ENCODE data around the gene MADD. TPM values are rescaled to one million over a fixed set of nuclear protein-coding genes. Genes with fewer than 3 reads are reported as not detected.

The MADD gene
- total RNA-seq, 1 experiment from 2014 or later = 26.4 TPM

DNA sequence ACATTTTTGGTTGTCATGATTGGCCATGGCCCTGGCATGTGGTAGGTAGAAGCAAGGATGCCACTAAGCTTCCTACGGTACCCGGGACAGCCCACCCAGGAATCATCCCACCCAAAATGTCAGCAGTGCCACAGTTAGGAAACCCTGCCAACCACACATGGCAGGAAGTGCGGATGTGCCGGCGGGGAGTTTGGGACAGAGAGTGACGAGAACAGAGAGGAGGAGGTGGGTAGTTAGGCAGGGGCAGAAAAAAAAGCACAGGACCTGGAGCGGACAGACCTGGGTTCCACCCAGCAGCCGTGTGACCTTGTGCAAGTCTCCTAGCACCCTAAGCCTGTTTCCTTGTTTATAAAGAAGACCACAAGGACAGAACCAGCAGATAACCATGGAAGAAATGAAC, 105.1 kb downstream of the MADD start:
- no peaks in the 10 kb centered on the region for H3K27me3 ChIP-seq (ENCODE audit: low read length)
- no peaks in the 10 kb centered on the region for H3K9me2 ChIP-seq (replicated peaks; ENCODE audit: low read length)
- ChIA-PET POLR2A (ENCODE audit: unreplicated experiment) (no interaction called here), CTCF (interaction anchor here (1.0 kb wide), 1 partner anchor 32 kb away, joined by 5 read pairs; no protein-coding TSS in a partner anchor)
- intact Hi-C loops (cut with micrococcal nuclease) = no loop called here
- H2AFZ ChIP-seq (ENCODE audit: low read length) = no peak overlapping the region
- DNase-seq (no peak), ATAC-seq (no peak)
- H4K20me1 ChIP-seq (ENCODE audit: low read length) = no peaks in the 10 kb centered on the region
- no peaks in the 10 kb centered on the region for H3K79me2 ChIP-seq (ENCODE audit: low read length)
- H3K27ac ChIP-seq (ENCODE audit: low read length) = no peak overlapping the region
- H3K9ac ChIP-seq (ENCODE audit: low read length) = no peak overlapping the region
- H3K4me1 ChIP-seq (ENCODE audit: insufficient read depth, low read length) = peaks cover 9% of the 10 kb centered on the region; the same call in 1 of the 2 replicates
- H3F3A ChIP-seq (ENCODE audit: low read length, unreplicated experiment) = no peaks in the 10 kb centered on the region
- TF ChIP-seq EZH2 (IDR thresholded peaks at IDR 0.05; ENCODE audit: low read length, unreplicated experiment) (no peak), CTCF (conservative IDR thresholded peaks at IDR 0.05; ENCODE audit: low read depth, low read length) (no peak), EZH2phosphoT487 (IDR thresholded peaks at IDR 0.05; ENCODE audit: borderline replicate concordance, low read length) (no peak)
- H3K36me3 ChIP-seq (ENCODE audit: low read depth, low read length) = no peaks in the 10 kb centered on the region
- no peaks in the 10 kb centered on the region for H3K9me3 ChIP-seq (ENCODE audit: low read length)
- no peak overlapping the region for H3K4me2 ChIP-seq (ENCODE audit: low read length)
- no TSS peak for BruUV-seq (replicated peaks)
- H3K4me3 ChIP-seq (ENCODE audit: low read length) = no peak overlapping the region

DNA sequence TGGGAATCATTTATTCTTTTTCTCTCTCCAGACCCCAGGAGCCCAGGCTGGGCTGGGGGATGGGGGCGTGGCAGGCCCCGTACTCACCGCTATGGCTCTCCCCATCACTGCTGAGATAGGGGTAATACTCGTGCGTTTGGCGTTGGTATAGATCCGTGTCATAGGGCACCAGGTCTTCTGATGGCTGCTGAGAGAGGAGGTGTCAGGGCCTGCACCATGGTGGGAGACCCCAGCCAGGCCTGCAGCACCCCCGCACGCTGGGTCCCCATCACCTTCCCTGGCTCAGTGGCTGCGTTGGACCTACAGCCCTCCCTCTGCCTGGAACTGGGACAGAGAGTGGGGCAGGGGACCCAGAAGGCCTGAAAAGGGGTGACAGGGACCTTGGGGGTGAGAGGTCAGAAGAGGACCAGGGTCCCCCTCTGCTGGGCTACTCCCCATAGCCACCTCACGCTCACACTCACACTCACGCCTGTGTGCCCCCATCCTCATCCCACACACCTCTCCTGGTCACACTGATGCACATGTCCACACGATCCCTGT, 105.7 kb downstream of the MADD start:
- Histone ChIP-seq H2AFZ (ENCODE audit: low read length) (no peak overlapping the region), H3K4me1 (ENCODE audit: insufficient read depth, low read length) (peaks cover 9% of the 10 kb centered on the region; the same call in 1 of the 2 replicates), H3K27me3 (ENCODE audit: low read length) (no peaks in the 10 kb centered on the region), H3K4me2 (ENCODE audit: low read length) (no peak overlapping the region), H3K9me2 (replicated peaks; ENCODE audit: low read length) (no peaks in the 10 kb centered on the region), H3K36me3 (ENCODE audit: low read depth, low read length) (no peaks in the 10 kb centered on the region), H3K9ac (ENCODE audit: low read length) (no peak overlapping the region), H4K20me1 (ENCODE audit: low read length) (no peaks in the 10 kb centered on the region), H3F3A (ENCODE audit: low read length, unreplicated experiment) (no peaks in the 10 kb centered on the region), H3K9me3 (ENCODE audit: low read length) (no peaks in the 10 kb centered on the region), H3K79me2 (ENCODE audit: low read length) (no peaks in the 10 kb centered on the region), H3K4me3 (ENCODE audit: low read length) (no peak overlapping the region), H3K27ac (ENCODE audit: low read length) (no peak overlapping the region)
- ATAC-seq (no peak), DNase-seq (no peak)
- CTCF ChIA-PET = no interaction called here
- no TSS peak for BruUV-seq (replicated peaks)
- POLR2A ChIA-PET (ENCODE audit: unreplicated experiment) = no interaction called here
- no peak for TF ChIP-seq EZH2 (IDR thresholded peaks at IDR 0.05; ENCODE audit: low read length, unreplicated experiment)
- no peak for TF ChIP-seq CTCF (conservative IDR thresholded peaks at IDR 0.05; ENCODE audit: low read depth, low read length)
- no peak for TF ChIP-seq EZH2phosphoT487 (IDR thresholded peaks at IDR 0.05; ENCODE audit: borderline replicate concordance, low read length)
- intact Hi-C loops (cut with micrococcal nuclease) = no loop called here

- Histone ChIP-seq H3K27me3 (ENCODE audit: low read length) (no peaks in the 10 kb centered on the region), H3K36me3 (ENCODE audit: low read depth, low read length) (no peaks in the 10 kb centered on the region), H3K9ac (ENCODE audit: low read length) (no peak overlapping the region), H3K27ac (ENCODE audit: low read length) (no peak overlapping the region), H3F3A (ENCODE audit: low read length, unreplicated experiment) (no peaks in the 10 kb centered on the region), H3K4me2 (ENCODE audit: low read length) (no peak overlapping the region), H3K9me2 (replicated peaks; ENCODE audit: low read length) (no peaks in the 10 kb centered on the region), H3K4me1 (ENCODE audit: insufficient read depth, low read length) (peaks cover 9% of the 10 kb centered on the region; the same call in 1 of the 2 replicates), H3K9me3 (ENCODE audit: low read length) (no peaks in the 10 kb centered on the region), H3K79me2 (ENCODE audit: low read length) (no peaks in the 10 kb centered on the region), H3K4me3 (ENCODE audit: low read length) (no peak overlapping the region), H2AFZ (ENCODE audit: low read length) (no peak overlapping the region), H4K20me1 (ENCODE audit: low read length) (no peaks in the 10 kb centered on the region)
- CTCF ChIA-PET = no interaction called here
- no peak for DNase-seq
- TF ChIP-seq CTCF (conservative IDR thresholded peaks at IDR 0.05; ENCODE audit: low read depth, low read length) (no peak), EZH2 (IDR thresholded peaks at IDR 0.05; ENCODE audit: low read length, unreplicated experiment) (no peak), EZH2phosphoT487 (IDR thresholded peaks at IDR 0.05; ENCODE audit: borderline replicate concordance, low read length) (no peak)
- no TSS peak for BruUV-seq (replicated peaks)
- no peak for ATAC-seq
- intact Hi-C loops (cut with micrococcal nuclease) = no loop called here
- POLR2A ChIA-PET (ENCODE audit: unreplicated experiment) = no interaction called here
These were observed 106.2 kb downstream of the MADD start for GRCh38 chr11:47376107-47376524.
